Measurements from ENCODE around the gene MORN1. TPM values are rescaled to one million over a fixed set of nuclear protein-coding genes. Genes with fewer than 3 reads are reported as not detected.

The MORN1 gene
- total and polyA plus RNA-seq, 2 donors (not counting 3 experiments of a cell fraction or from before 2014, with no cell fraction given) = 4.3 to 6.4 TPM

DNA sequence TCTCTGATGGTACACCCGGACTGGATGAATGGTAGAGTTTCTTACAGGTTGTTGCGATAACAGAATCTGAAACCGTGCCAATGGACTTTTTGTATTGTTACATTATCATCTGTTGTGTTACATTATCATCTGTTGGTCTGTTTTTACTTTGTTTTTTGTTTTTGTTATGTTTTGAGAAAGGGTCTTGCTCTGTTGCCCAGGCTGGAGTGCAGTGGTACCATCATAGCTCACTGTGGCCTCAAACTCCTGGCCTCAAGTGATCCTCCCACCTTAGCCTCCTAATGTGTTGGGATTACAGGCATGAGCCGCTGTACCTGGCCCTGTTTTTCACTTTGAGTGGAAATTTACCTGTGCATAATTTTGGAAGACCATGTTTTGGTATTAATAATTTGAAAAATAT lies 31.2 kb upstream of the MORN1 start:
- Histone ChIP-seq H3K4me3 (replicated peaks in 1 of 3; ENCODE audit: insufficient read depth in 1 of 3, low read depth in 1 of 3, low read length in 3 of 3) (no peak overlapping the region), H3K9me3 (replicated peaks; ENCODE audit: control insufficient read depth, insufficient read depth, low read length) (no peaks in the 10 kb centered on the region), H3K4me1 (ENCODE audit: control insufficient read depth, extremely low read depth, insufficient read depth, low read length) (no peaks in the 10 kb centered on the region), H3K27ac (ENCODE audit: insufficient read depth, low read depth, low read length) (no peak overlapping the region), H3K36me3 (ENCODE audit: control insufficient read depth in 2 of 2, extremely low read depth in 1 of 2, insufficient read depth in 2 of 2, low read length in 2 of 2) (no peaks in the 10 kb centered on the region), H3K27me3 (ENCODE audit: control insufficient read depth in 2 of 2, insufficient read depth in 2 of 2, low read length in 2 of 2) (no peaks in the 10 kb centered on the region), H3K79me2 (ENCODE audit: control insufficient read depth, insufficient read depth, low read length) (no peaks in the 10 kb centered on the region), H3K4me2 (ENCODE audit: insufficient read depth, low read length) (no peak overlapping the region), H2AFZ (ENCODE audit: low read depth, low read length) (no peak overlapping the region), H3K9me1 (replicated peaks; ENCODE audit: control insufficient read depth, extremely low read depth, insufficient read depth, low read length) (no peaks in the 10 kb centered on the region), H3K9ac (replicated peaks; ENCODE audit: extremely low read depth, insufficient read depth, low read length) (no peak overlapping the region), H4K20me1 (replicated peaks; ENCODE audit: control insufficient read depth, extremely low read depth, insufficient read depth, low read length) (no peaks in the 10 kb centered on the region)
- intact Hi-C loops (cut with micrococcal nuclease) (no loop called here), dilution Hi-C loops (cut with MboI; ENCODE audit: extremely low pct_ligation_motif_present, low sequenced_read_pairs) (no loop called here)
- no peak for DNase-seq (ENCODE audit: low read depth, low spot score)
- ChIA-PET POLR2A (no interaction called here), CTCF (interaction anchor here (0.9 kb wide), 1 partner anchor 8 kb away, joined by 6 read pairs; no protein-coding TSS in a partner anchor)
- no peak for FAIRE-seq
- BruUV-seq (replicated peaks) = no TSS peak
- TF ChIP-seq POLR2A (IDR thresholded peaks at IDR 0.05; ENCODE audit: low read depth, low read length) (no peak), FOS (IDR thresholded peaks at IDR 0.05; ENCODE audit: borderline replicate concordance, insufficient read depth, low read length) (no peak)
- TF ChIP-seq, protein P1, sequence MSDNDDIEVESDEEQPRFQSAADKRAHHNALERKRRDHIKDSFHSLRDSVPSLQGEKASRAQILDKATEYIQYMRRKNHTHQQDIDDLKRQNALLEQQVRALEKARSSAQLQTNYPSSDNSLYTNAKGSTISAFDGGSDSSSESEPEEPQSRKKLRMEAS (IDR thresholded peaks at IDR 0.05; ENCODE audit: insufficient read depth, insufficient read length) = no peak

GRCh38 chr1:2419416-2419815 lies 28.1 kb upstream of the MORN1 start:
- Histone ChIP-seq H3K27ac (ENCODE audit: insufficient read depth, low read depth, low read length) (no peak overlapping the region), H3K79me2 (ENCODE audit: control insufficient read depth, insufficient read depth, low read length) (no peaks in the 10 kb centered on the region), H2AFZ (ENCODE audit: low read depth, low read length) (no peak overlapping the region), H3K9me1 (replicated peaks; ENCODE audit: control insufficient read depth, extremely low read depth, insufficient read depth, low read length) (no peaks in the 10 kb centered on the region), H3K36me3 (ENCODE audit: control insufficient read depth in 2 of 2, extremely low read depth in 1 of 2, insufficient read depth in 2 of 2, low read length in 2 of 2) (no peaks in the 10 kb centered on the region), H3K27me3 (ENCODE audit: control insufficient read depth in 2 of 2, insufficient read depth in 2 of 2, low read length in 2 of 2) (no peaks in the 10 kb centered on the region), H3K9me3 (replicated peaks; ENCODE audit: control insufficient read depth, insufficient read depth, low read length) (no peaks in the 10 kb centered on the region), H4K20me1 (replicated peaks; ENCODE audit: control insufficient read depth, extremely low read depth, insufficient read depth, low read length) (no peaks in the 10 kb centered on the region), H3K4me1 (ENCODE audit: control insufficient read depth, extremely low read depth, insufficient read depth, low read length) (no peaks in the 10 kb centered on the region), H3K4me3 (replicated peaks in 1 of 3; ENCODE audit: insufficient read depth in 1 of 3, low read depth in 1 of 3, low read length in 3 of 3) (no peak overlapping the region), H3K4me2 (ENCODE audit: insufficient read depth, low read length) (no peak overlapping the region), H3K9ac (replicated peaks; ENCODE audit: extremely low read depth, insufficient read depth, low read length) (no peak overlapping the region)
- DNase-seq (ENCODE audit: low read depth, low spot score) (no peak), FAIRE-seq (no peak)
- dilution Hi-C loops (cut with MboI; ENCODE audit: extremely low pct_ligation_motif_present, low sequenced_read_pairs) (no loop called here), intact Hi-C loops (cut with micrococcal nuclease) (no loop called here)
- no TSS peak for BruUV-seq (replicated peaks)
- no peak for TF ChIP-seq MYC (IDR thresholded peaks at IDR 0.05; ENCODE audit: low read depth, low read length)
- no peak for TF ChIP-seq GATA2 (IDR thresholded peaks at IDR 0.05; ENCODE audit: insufficient read depth, insufficient read length, low read depth, low read length)
- TF ChIP-seq CTCF (IDR thresholded peaks at IDR 0.05; ENCODE audit: extremely low read depth in 1 of 2, insufficient read depth in 1 of 2, low read depth in 1 of 2, low read length in 2 of 2) = no peak
- no peak for TF ChIP-seq EZH2 (IDR thresholded peaks at IDR 0.05; ENCODE audit: borderline replicate concordance, low read depth, low read length, severe bottlenecking)
- no peak for TF ChIP-seq FOS (IDR thresholded peaks at IDR 0.05; ENCODE audit: borderline replicate concordance, insufficient read depth, low read length)
- TF ChIP-seq POLR2AphosphoS5 (IDR thresholded peaks at IDR 0.05; ENCODE audit: insufficient read depth, low read depth, low read length) = no peak
- TF ChIP-seq POLR2A (IDR thresholded peaks at IDR 0.05; ENCODE audit: low read depth, low read length) = no peak
- TF ChIP-seq, protein P1 (IDR thresholded peaks at IDR 0.05; ENCODE audit: insufficient read depth, insufficient read length) = no peak
- TF ChIP-seq JUN (IDR thresholded peaks at IDR 0.05; ENCODE audit: borderline replicate concordance, insufficient read depth, insufficient read length, low read depth) = no peak
- CTCF ChIA-PET = interaction anchor here (1.1 kb wide), 1 partner anchor 1005 kb away, joined by 3 read pairs; no protein-coding TSS in a partner anchor
- POLR2A ChIA-PET = interaction anchor here (0.6 kb wide), 1 partner anchor 341 kb away, joined by 3 read pairs; no protein-coding TSS in a partner anchor
